Measurements from ENCODE around the gene KDM3A.

Gene KDM3A, protein sequence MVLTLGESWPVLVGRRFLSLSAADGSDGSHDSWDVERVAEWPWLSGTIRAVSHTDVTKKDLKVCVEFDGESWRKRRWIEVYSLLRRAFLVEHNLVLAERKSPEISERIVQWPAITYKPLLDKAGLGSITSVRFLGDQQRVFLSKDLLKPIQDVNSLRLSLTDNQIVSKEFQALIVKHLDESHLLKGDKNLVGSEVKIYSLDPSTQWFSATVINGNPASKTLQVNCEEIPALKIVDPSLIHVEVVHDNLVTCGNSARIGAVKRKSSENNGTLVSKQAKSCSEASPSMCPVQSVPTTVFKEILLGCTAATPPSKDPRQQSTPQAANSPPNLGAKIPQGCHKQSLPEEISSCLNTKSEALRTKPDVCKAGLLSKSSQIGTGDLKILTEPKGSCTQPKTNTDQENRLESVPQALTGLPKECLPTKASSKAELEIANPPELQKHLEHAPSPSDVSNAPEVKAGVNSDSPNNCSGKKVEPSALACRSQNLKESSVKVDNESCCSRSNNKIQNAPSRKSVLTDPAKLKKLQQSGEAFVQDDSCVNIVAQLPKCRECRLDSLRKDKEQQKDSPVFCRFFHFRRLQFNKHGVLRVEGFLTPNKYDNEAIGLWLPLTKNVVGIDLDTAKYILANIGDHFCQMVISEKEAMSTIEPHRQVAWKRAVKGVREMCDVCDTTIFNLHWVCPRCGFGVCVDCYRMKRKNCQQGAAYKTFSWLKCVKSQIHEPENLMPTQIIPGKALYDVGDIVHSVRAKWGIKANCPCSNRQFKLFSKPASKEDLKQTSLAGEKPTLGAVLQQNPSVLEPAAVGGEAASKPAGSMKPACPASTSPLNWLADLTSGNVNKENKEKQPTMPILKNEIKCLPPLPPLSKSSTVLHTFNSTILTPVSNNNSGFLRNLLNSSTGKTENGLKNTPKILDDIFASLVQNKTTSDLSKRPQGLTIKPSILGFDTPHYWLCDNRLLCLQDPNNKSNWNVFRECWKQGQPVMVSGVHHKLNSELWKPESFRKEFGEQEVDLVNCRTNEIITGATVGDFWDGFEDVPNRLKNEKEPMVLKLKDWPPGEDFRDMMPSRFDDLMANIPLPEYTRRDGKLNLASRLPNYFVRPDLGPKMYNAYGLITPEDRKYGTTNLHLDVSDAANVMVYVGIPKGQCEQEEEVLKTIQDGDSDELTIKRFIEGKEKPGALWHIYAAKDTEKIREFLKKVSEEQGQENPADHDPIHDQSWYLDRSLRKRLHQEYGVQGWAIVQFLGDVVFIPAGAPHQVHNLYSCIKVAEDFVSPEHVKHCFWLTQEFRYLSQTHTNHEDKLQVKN (N-terminal part only)

DNA sequence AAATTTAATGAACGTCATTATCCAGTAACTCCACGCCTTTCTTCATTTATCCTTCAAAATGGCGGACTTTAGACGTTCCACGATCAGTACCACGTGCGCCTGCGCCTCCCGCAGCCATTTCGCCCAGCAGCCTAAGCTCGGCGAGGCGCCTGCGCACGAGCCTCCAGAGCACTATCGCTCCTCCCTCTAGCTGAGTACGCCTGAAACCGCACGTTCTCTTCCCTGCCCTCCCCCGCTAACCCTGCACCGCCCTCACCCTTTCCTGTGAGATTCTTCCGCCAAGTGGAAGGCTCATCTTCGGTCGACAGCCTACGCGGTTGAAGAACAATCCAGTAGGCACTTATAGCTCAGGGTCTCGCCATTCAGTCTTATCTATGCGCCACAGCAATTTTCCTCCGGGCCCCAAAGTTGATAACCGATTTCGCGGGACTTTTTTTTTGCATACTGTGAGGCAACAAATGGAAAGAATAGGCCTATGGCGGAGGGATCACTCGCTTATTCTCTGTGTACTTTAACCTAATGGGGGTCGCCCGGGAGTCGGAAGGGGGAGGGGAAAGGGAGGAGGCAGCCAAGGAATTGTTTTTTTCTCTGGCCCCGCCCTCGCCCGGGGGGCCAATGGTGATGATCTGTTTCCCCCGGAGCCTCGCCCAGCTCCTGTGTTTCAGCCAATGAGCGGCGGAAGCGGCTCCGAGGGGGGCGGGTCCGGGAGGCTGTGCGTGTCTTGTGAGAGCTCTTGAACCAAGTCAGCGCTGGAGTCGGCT is at the start of gene KDM3A:
Gene KDM3A (plus strand): TSS at position 741 of the 761 bp plus-strand sequence. CDS start 677 bp downstream, outside the sequence.
- ATAC-seq (peak; percentile 90), DNase-seq (peak; percentile 100)
- peak within 1 kb of the TSS; percentile 100 for H3K27ac Mint-ChIP-seq
- H3K27me3 Mint-ChIP-seq, result no peaks in the 10 kb centered on the region
- H3K9me3 Mint-ChIP-seq, result peaks cover 20 to 26% of the 10 kb centered on the region in 2 donors
- peaks cover 45% of the 10 kb centered on the region for H3K4me1 Mint-ChIP-seq
- peak within 1 kb of the TSS; percentile 95 to 96 for H3K4me3 Mint-ChIP-seq

DNA sequence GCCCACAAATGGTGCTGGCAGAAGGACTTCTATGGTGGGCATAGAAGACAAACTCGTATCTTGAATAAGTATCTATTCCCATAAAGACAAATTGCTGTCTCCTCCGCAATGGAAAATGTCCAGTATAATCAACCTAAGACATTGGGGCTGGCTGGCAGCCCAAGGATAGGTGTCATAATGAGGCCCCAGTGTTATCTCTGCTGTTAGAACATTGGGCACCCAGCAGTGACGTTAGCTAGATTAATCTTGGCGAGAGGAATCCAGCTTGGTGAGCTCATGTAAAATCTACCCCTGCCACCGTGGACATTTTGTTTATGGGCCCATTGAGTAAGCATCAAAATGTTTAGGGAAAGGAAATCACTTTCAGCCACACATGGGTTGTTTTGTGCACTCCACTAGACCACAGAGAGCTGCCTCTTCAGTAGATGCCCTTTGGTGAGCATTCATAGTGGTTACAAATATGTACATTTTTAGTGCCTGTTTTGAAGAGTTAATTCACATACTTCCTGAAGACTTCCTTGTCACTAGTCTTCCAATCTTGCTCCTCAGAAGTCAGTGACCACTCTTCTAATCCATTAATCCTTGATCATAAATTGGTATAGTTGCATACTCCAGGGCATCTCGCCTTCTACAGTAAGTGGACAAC is 48.2 kb upstream of the KDM3A start:
- DNase-seq (no peak), ATAC-seq (peak; percentile 47)
- H3K4me3 Mint-ChIP-seq, result peak overlapping the region in 1 of 2 donors; percentile 8
- peaks cover 0 to 4% of the 10 kb centered on the region in 2 donors for H3K9me3 Mint-ChIP-seq
- no peak overlapping the region for H3K27ac Mint-ChIP-seq
- peaks cover 15% of the 10 kb centered on the region for H3K4me1 Mint-ChIP-seq
- peaks cover 8% of the 10 kb centered on the region for H3K27me3 Mint-ChIP-seq

DNA sequence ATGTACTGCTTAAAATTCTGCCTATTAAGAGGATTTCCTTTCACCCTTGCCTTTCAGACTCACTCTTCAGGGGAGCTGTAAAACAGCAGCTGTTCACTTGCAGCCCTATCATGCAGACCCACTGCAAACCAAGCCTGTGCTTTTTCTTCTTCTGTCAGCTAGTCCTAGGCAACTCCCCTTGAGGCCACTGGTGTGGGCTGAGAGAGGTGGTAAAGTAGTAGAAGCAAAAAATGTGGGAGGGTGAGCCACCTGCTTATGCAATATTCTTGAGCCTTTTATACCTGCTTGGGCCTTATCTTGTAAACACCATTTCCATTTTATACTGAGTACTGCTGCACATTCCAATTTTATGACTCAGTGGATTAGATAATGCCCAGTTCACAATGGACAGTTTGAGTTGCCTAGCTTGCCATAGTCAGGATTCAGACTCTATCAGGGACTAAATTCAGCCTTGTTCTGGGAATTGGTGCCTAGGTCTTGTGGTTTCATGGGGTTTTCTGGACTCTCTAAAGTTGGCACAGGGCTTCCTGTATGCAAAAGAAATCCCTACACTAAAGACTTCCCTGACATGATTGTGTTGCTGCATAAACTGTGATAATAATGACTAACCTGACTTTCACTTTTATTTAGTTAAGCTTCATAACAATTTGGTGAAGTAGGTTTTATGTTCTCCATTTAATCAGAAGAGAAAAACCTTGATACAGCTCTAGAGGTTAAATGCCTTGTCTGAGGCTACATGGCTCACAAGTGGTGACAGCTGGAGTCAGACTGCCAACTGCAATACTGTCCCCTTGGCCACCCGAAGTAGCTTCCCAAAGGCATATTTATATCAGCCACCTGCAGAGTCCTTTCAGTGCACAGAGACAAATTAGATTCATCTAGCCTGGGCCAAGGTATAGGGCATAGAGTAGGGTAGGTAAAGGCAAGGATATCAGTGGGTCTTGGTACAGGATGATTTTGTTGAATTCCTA is 47.4 kb upstream of the KDM3A start:
- Mint-ChIP-seq H3K4me1 (peaks cover 15% of the 10 kb centered on the region), H3K4me3 (peak overlapping the region; percentile 8 to 23), H3K9me3 (peaks cover 0 to 4% of the 10 kb centered on the region in 2 donors), H3K27me3 (peaks cover 8% of the 10 kb centered on the region), H3K27ac (peak overlapping the region in 1 of 2 donors; percentile 42)
- DNase-seq (peak in 1 of 2 donors; percentile 22), ATAC-seq (peak; percentile 86)

DNA sequence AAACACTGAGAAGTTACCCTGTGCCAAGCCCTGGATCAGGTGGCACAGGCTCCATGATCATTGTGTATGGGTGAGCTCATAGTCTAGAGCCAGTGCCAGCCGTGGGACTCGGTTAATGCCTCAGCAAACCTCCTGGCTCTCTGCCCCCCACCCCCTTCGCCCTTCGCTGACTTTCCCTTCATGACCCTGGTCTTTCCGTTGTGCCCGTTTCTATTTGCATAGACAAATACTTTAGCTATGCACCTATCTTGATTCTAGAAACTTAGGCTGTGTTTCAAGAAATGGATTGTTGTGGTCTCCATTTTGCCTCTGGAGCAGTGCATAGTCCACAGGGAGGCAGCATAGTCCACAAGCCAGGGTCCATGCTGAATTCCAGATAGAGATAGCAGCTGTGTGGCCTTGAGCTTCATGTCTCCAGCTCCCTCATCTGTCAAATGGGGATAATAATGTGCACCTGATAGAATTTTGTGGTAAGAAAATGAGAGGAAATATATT is 44.8 kb upstream of the KDM3A start:
- Mint-ChIP-seq H3K4me1 (peaks cover 15% of the 10 kb centered on the region), H3K9me3 (no peaks in the 10 kb centered on the region), H3K27ac (peak overlapping the region in 1 of 2 donors; percentile 61), H3K27me3 (peaks cover 8% of the 10 kb centered on the region), H3K4me3 (no peak overlapping the region)
- peak in 1 of 2 donors; percentile 13 for DNase-seq
- no peak for ATAC-seq

DNA sequence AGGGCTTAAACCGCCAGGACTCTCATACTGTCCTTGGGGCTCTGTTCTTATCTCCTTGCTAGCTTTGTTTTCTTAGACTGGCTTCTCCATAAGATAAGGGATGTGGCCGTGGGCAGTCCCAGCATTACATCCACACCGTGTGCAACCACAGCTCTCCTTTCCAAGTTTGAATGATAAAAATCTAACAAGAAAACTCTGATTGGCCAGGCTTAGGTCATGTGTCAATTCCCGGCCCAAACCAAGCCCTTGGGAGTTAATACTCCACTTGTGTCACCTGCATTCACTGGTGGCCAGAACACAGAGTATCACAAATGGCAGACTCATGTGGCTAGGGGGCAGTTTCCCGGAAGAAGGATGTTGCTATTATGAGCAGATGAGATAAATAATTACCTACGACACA is 43.2 kb upstream of the KDM3A start:
- no peak overlapping the region for H3K4me3 Mint-ChIP-seq
- peaks cover 0 to 1% of the 10 kb centered on the region in 2 donors for H3K9me3 Mint-ChIP-seq
- ATAC-seq (no peak), DNase-seq (no peak)
- peaks cover 8% of the 10 kb centered on the region for H3K27me3 Mint-ChIP-seq
- H3K27ac Mint-ChIP-seq, result no peak overlapping the region
- peaks cover 12% of the 10 kb centered on the region for H3K4me1 Mint-ChIP-seq

DNA sequence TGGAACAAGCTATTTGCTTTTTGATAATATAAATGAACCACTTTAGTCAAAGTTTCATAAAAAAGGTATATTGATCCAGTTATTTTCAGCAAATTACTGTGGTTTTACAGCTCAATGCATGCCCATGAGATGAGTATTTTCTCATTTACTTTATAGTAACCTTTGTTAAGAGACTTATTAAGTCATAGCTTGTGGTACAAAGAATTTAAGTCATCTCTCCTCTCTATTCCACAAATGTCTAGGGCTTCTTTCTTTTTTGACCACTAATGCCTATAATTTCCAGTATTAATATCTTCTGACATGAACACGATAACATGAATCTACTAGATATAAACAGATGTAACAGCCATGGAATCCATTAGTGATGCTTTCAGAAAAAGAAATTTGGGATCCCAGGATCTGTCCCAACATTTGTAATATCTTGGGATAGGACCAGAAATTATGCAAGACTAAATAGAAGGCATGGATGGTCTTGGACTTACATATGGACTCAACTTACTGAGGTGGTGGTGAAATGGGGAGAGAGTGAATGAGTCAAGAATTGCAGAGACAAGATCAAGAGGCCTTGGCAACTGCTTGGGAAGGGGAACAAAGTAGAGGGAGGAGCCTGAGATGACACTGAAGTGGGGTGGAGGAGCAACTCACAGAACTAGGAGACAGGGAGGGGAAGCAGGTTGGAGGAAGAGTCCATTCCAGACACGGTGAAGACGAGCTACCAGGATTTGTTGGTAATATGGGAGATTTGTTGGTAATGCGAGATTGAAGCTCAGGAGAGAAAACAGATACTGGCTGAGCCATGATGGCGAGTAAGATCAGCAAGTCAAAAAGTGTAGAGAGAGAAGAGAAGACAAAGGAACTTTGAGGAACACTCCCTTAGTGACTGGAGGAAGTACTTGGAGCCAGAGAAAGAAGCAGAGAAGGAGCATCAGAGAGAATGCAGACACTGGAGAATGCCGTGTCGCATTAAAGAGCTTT is 42.4 kb upstream of the KDM3A start:
- Mint-ChIP-seq H3K27me3 (peaks cover 8% of the 10 kb centered on the region), H3K27ac (no peak overlapping the region)

DNA sequence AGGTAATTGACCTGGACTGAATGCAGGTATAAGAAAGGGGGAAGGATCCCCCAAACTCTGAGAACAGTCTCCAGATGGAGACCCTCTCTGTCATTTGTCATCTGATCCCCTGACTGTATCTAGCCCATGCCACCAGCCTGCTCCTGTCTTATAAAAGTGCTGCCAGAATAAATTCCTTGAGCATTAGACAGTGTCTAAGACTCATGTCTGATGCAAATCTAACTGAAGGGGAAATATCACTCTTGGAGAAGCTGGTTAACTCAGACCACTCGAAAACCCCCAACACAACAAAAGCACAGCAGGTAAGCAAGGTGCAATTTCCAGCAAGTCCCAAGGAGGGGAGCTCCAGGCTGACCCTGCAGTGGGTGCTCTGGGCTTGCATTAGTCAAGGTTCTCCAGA is 40.9 kb upstream of the KDM3A start:
- H3K27ac Mint-ChIP-seq, result no peak overlapping the region
- no peaks in the 10 kb centered on the region for H3K4me1 Mint-ChIP-seq
- H3K27me3 Mint-ChIP-seq, result peaks cover 8% of the 10 kb centered on the region
- ATAC-seq (no peak), DNase-seq (no peak)
- peaks cover 0 to 7% of the 10 kb centered on the region in 2 donors for H3K9me3 Mint-ChIP-seq
- no peak overlapping the region for H3K4me3 Mint-ChIP-seq

More for the DNA sequence above, 42.4 kb upstream of the KDM3A start:
- peak; percentile 31 for ATAC-seq
- Mint-ChIP-seq H3K4me3 (no peak overlapping the region), H3K4me1 (peaks cover 4% of the 10 kb centered on the region), H3K9me3 (peaks cover 0 to 7% of the 10 kb centered on the region in 2 donors)
- no peak for DNase-seq

DNA sequence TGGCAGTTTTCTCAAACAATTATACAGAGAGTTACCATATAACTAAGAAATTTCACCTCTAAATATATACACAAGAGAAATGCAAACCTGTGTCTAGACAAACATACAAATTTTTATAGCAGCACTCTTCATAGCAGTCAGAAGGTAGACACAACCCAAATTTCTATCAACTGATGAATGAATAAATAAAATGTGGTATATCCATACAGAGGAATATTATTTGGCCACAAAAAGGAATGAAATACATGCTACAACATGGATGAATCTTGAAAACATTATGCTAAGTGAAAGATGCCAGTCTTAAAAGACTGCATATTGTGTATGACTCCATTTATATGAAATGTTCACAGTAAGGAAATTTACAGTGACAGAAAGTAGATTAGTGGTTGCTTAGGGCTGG is 30.6 kb upstream of the KDM3A start:
- no peak overlapping the region for H3K4me3 Mint-ChIP-seq
- peaks cover 6 to 8% of the 10 kb centered on the region in 2 donors for H3K9me3 Mint-ChIP-seq
- H3K27me3 Mint-ChIP-seq, result peaks cover 44% of the 10 kb centered on the region

DNA sequence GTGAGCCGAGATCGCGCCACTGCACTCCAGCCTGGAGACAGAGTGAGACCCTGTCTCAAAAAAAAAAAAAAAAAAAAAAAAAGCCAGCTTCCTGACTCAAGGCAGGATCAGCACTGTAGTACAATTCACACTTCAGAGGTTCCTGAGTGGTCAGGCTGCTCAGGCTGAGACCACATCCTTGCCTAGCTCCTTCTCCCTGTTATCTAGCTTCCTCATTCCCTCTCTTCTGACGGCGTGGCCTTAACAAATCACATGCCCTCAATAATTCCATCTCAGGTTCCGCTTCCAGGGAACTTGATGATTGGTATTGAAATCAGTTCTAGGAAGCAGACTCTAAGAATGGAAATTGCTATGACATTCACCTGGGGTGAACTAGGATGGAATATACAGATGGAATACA is 29.8 kb upstream of the KDM3A start:
- DNase-seq (no peak), ATAC-seq (no peak)
- peaks cover 6 to 8% of the 10 kb centered on the region in 2 donors for H3K9me3 Mint-ChIP-seq
- H3K27me3 Mint-ChIP-seq, result peaks cover 44% of the 10 kb centered on the region
- H3K4me3 Mint-ChIP-seq, result no peak overlapping the region
- H3K4me1 Mint-ChIP-seq, result peaks cover 6% of the 10 kb centered on the region
- no peak overlapping the region for H3K27ac Mint-ChIP-seq

More for the DNA sequence above, 30.6 kb upstream of the KDM3A start:
- Mint-ChIP-seq H3K27ac (no peak overlapping the region), H3K4me1 (peaks cover 6% of the 10 kb centered on the region)
- no peak for DNase-seq
- ATAC-seq, result no peak

DNA sequence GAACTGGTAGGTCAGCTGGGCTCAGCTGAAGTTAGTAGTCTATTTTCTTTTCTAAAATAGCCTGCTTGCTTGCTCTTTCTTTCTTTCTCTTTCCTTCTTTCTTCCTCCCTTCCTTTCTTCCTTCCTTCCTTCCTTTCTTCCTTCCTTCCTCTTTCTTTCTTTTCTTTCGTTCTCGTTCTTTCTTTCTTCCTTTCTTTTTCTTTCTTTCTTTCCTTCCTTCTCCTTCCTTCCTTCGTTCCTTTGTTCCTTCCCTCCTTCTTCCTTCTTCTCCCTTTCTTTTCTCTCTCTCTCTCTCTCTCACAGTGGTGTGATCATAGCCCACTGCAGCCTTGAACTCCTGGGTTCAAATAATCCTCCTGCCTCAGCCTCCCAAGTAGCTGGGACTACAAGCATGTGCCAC is 29.2 kb upstream of the KDM3A start:
- Mint-ChIP-seq H3K4me1 (peaks cover 6% of the 10 kb centered on the region), H3K27me3 (peaks cover 44% of the 10 kb centered on the region), H3K4me3 (no peak overlapping the region), H3K27ac (no peak overlapping the region), H3K9me3 (peaks cover 6 to 8% of the 10 kb centered on the region in 2 donors)
- DNase-seq (no peak), ATAC-seq (no peak)

DNA sequence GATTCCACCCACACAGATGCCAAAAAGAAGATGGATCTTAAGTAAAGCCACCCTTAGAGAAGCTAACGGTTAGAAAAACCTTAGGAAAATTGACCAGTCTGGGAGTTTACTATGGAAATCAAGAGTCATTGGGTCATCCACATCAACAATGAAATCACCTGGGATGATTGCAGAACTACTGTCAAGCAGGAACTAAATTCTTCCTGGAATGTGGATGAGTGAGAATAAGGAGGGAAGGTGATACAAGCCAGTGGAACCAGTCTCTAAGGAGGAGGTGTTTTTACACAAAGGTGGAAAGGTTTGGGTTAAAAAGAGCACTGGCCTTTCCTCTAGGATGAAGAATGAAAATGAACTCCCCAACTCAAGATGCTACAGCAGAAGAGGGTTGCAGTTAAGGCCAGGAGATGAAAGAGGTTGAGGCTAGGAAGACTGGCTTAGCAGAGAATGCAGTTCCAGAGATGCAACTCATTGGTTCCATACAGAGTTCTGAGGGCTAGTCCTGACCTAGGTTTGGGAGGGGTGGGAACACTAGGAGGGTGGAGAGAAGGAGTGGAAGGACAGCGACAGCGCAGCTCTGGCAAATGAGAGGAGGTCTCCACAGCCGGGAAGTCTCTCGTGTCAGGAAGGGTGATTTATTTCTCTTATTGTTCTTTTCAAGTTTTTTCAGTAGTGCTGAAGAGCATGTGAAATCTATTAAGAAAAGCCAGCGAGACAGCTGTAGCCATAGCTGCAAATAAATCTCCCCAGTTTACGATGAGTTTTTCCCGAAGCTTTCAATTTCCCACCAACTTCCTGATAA is 27.7 kb upstream of the KDM3A start:
- Mint-ChIP-seq H3K4me1 (peaks cover 6% of the 10 kb centered on the region), H3K4me3 (no peak overlapping the region), H3K27me3 (peaks cover 44% of the 10 kb centered on the region), H3K27ac (peak overlapping the region in 1 of 2 donors; percentile 14), H3K9me3 (peaks cover 6 to 8% of the 10 kb centered on the region in 2 donors)
- no peak for ATAC-seq
- no peak for DNase-seq

All from stimulated activated naive CD8-positive, alpha-beta T cell treated with anti-CD3 and anti-CD28 coated beads, Interleukin-15, amount 100 ng/mL, for 72 hours (primary cell).